Neutrophil (primary cell): Measurements from ENCODE around the gene SMARCA4.

Experiments
- H3K27ac ChIP-seq: fragments of 200-600 bp; sonication (generic); 2 replicates; pipeline ENCODE4 v1.5.1; 2016; ENCODE audit warnings: mild to moderate bottlenecking, moderate library complexity
- H3K27me3 ChIP-seq: fragments of 200-600 bp; sonication (generic); 2 replicates; pipeline ENCODE4 v1.6.0; 2016; ENCODE audit warnings: mild to moderate bottlenecking
- H3K36me3 ChIP-seq: fragments of 200-600 bp; sonication (generic); 2 replicates; pipeline ENCODE4 v1.5.1; 2017
- H3K4me1 ChIP-seq, 2 experiments: fragments of 200-600 bp in 1 of 2; sonication (generic) in 1 of 2; 1 replicate in 1 of 2; 2 replicates in 1 of 2; pipeline versions ENCODE4 v1.5.1 to v1.6.1; 2013 to 2016; ENCODE audit warnings: low read depth in 1 of 2, low read length in 1 of 2, mild to moderate bottlenecking in 1 of 2, moderate library complexity in 1 of 2; ENCODE audit not compliant: control insufficient read depth in 1 of 2, insufficient read depth in 1 of 2
- H3K4me3 ChIP-seq, 2 experiments: fragments of 200-600 bp in 1 of 2; sonication (generic) in 1 of 2; 1 replicate in 1 of 2; 2 replicates in 1 of 2; pipeline ENCODE4 v1.5.1; 2013 to 2016; ENCODE audit warnings: low read depth in 1 of 2, low read length in 1 of 2, mild to moderate bottlenecking in 1 of 2, moderate library complexity in 1 of 2
- H3K9me3 ChIP-seq: fragments of 200-600 bp; sonication (generic); 2 replicates; pipeline ENCODE4 v1.5.1; 2016
- CTCF ChIP-seq: fragments of 200-600 bp; sonication (generic); IDR thresholded peaks from 2 replicates; pipeline ENCODE4 v1.5.1; 2016; ENCODE audit warnings: antibody characterized with exemption

SMARCA4 gene

GRCh38 chr19:11025997-11026396 is 65.2 kb downstream of the SMARCA4 start:
- Histone ChIP-seq H3K9me3 (no peaks in the 10 kb centered on the region), H3K27ac (no peak overlapping the region), H3K4me1 (no peaks in the 10 kb centered on the region), H3K4me3 (no peak overlapping the region), H3K27me3 (no peaks in the 10 kb centered on the region), H3K36me3 (peaks cover 98% of the 10 kb centered on the region)
- TF ChIP-seq CTCF = no peak

GRCh38 chr19:11027381-11027780 is 66.6 kb downstream of the SMARCA4 start:
- peaks cover 98% of the 10 kb centered on the region for H3K36me3 ChIP-seq
- TF ChIP-seq CTCF = no peak

GRCh38 chr19:11028146-11028545 is 67.3 kb downstream of the SMARCA4 start:
- Histone ChIP-seq H3K4me3 (no peak overlapping the region), H3K27me3 (no peaks in the 10 kb centered on the region), H3K36me3 (peaks cover 97% of the 10 kb centered on the region), H3K9me3 (no peaks in the 10 kb centered on the region), H3K4me1 (no peaks in the 10 kb centered on the region), H3K27ac (no peak overlapping the region)
- TF ChIP-seq CTCF = no peak

More at GRCh38 chr19:11027381-11027780, 66.6 kb downstream of the SMARCA4 start:
- Histone ChIP-seq H3K27me3 (no peaks in the 10 kb centered on the region), H3K9me3 (no peaks in the 10 kb centered on the region), H3K4me3 (no peak overlapping the region), H3K4me1 (no peaks in the 10 kb centered on the region), H3K27ac (no peak overlapping the region)

GRCh38 chr19:11031421-11032070 is 70.7 kb downstream of the SMARCA4 start:
- Histone ChIP-seq H3K27me3 (no peaks in the 10 kb centered on the region), H3K27ac (no peak overlapping the region), H3K4me1 (peaks cover 0 to 3% of the 10 kb centered on the region in 2 experiments), H3K36me3 (peaks cover 94% of the 10 kb centered on the region), H3K9me3 (no peaks in the 10 kb centered on the region), H3K4me3 (no peak overlapping the region)
- TF ChIP-seq CTCF = no peak

GRCh38 chr19:11033251-11033650 is 72.4 kb downstream of the SMARCA4 start:
- Histone ChIP-seq H3K36me3 (peaks cover 81% of the 10 kb centered on the region), H3K4me1 (peaks cover 0 to 3% of the 10 kb centered on the region in 2 experiments), H3K27me3 (no peaks in the 10 kb centered on the region)

More at GRCh38 chr19:11033251-11033650, 72.4 kb downstream of the SMARCA4 start:
- H3K4me3 ChIP-seq = no peak overlapping the region
- TF ChIP-seq CTCF = no peak
- H3K9me3 ChIP-seq = no peaks in the 10 kb centered on the region
- H3K27ac ChIP-seq = no peak overlapping the region
